Endothelial cell of umbilical vein (primary cell): ENCODE data around the gene OSBPL10. TPM values are rescaled to one million over a fixed set of nuclear protein-coding genes. Genes with fewer than 3 reads are reported as not detected.

ENCODE experiments used
- BruUV-seq: library from RNA; stranded (reverse); fragments of 400-500 nt; replicated peaks from 2 replicates; lab custom pipeline; 2021; lab: Mats Ljungman, UMichigan
- CTCF ChIA-PET: fragments of 300-600, 350-600 bp; sonication (Branson Sonifier 250); formaldehyde crosslinking; loops from one replicate; lab custom pipeline; 2021; ENCODE audit warnings: antibody characterized with exemption, inconsistent platforms; lab: Charles Lee
- POLR2A ChIA-PET: fragments of 300-600, 350-600 bp; sonication (Branson Sonifier 250); formaldehyde crosslinking; loops from one replicate; lab custom pipeline; 2021; ENCODE audit warnings: antibody characterized with exemption, inconsistent platforms; lab: Charles Lee
- DNase-seq: peaks from one replicate; pipeline ENCODE4 v3.0.0-alpha.2; 2011; ENCODE audit warnings: low read depth, low spot score
- FAIRE-seq: peaks from 2 replicates; lab custom pipeline; 2011; peaks lifted over from hg19 to GRCh38; lab: Jason Lieb, UNC
- H2AFZ ChIP-seq: 2 replicates; pipeline ENCODE4 v1.6.0; 2012; ENCODE audit warnings: low read depth, low read length, control low read depth, inconsistent platforms
- H3K27ac ChIP-seq: 2 replicates; pipeline ENCODE4 v1.5.1; 2011; ENCODE audit warnings: low read depth, mild to moderate bottlenecking, control low read depth, low read length, moderate library complexity; ENCODE audit not compliant: insufficient read depth
- H3K27me3 ChIP-seq, 2 experiments: 2 replicates each; pipeline versions ENCODE4 v1.6.0 to v1.6.1; 2011; ENCODE audit warnings: low read length in 2 of 2, mixed read lengths in 1 of 2; ENCODE audit not compliant: control insufficient read depth in 2 of 2, insufficient read depth in 2 of 2
- H3K36me3 ChIP-seq, 2 experiments: 2 replicates in 1 of 2; 3 replicates in 1 of 2; pipeline ENCODE4 v1.5.1; 2011; ENCODE audit warnings: low read length in 2 of 2, mild to moderate bottlenecking in 1 of 2, moderate library complexity in 1 of 2; ENCODE audit not compliant: control insufficient read depth in 2 of 2, insufficient read depth in 2 of 2; ENCODE audit errors: extremely low read depth in 1 of 2
- H3K4me1 ChIP-seq: 3 replicates; pipeline ENCODE4 v1.5.1; 2011; ENCODE audit warnings: mild to moderate bottlenecking, low read length; ENCODE audit not compliant: control insufficient read depth, insufficient read depth; ENCODE audit errors: extremely low read depth
- H3K4me2 ChIP-seq: 2 replicates; pipeline ENCODE4 v1.6.1; 2011; ENCODE audit warnings: low read length, control low read depth, mixed read lengths; ENCODE audit not compliant: insufficient read depth
- H3K4me3 ChIP-seq, 3 experiments: fragments of 200-600 bp in 1 of 3; sonication (generic), shearing (Covaris generic) in 1 of 3; replicated peaks in 1 of 3; 2 replicates each; pipeline ENCODE4 v1.5.1; 2011 to 2016; ENCODE audit warnings: control low read depth in 3 of 3, low read length in 3 of 3, mild to moderate bottlenecking in 2 of 3, inconsistent platforms in 1 of 3, low read depth in 1 of 3, moderate library complexity in 1 of 3; ENCODE audit not compliant: insufficient read depth in 1 of 3
- H3K79me2 ChIP-seq: 2 replicates; pipeline ENCODE4 v1.6.0; 2012; ENCODE audit warnings: low read length, inconsistent platforms; ENCODE audit not compliant: control insufficient read depth, insufficient read depth
- H3K9ac ChIP-seq: replicated peaks from 2 replicates; pipeline ENCODE3; 2011; ENCODE audit warnings: low read length, control low read depth; ENCODE audit not compliant: insufficient read depth; ENCODE audit errors: extremely low read depth
- H3K9me1 ChIP-seq: replicated peaks from 3 replicates; pipeline ENCODE4 v1.6.0; 2011; ENCODE audit warnings: mild to moderate bottlenecking, low read length; ENCODE audit not compliant: control insufficient read depth, insufficient read depth; ENCODE audit errors: extremely low read depth
- H3K9me3 ChIP-seq: replicated peaks from 2 replicates; pipeline ENCODE4 v1.5.1; 2012; ENCODE audit warnings: low read length, inconsistent platforms; ENCODE audit not compliant: control insufficient read depth, insufficient read depth
- H4K20me1 ChIP-seq: replicated peaks from 2 replicates; pipeline ENCODE3; 2011; ENCODE audit warnings: mild to moderate bottlenecking, low read length; ENCODE audit not compliant: control insufficient read depth, insufficient read depth; ENCODE audit errors: extremely low read depth
- EZH2 ChIP-seq: IDR thresholded peaks from 2 replicates; pipeline ENCODE4 v1.6.1; 2012; ENCODE audit warnings: borderline replicate concordance, low read depth, mild to moderate bottlenecking, moderate library complexity, low read length, inconsistent platforms; ENCODE audit not compliant: severe bottlenecking
- FOS ChIP-seq: IDR thresholded peaks from 2 replicates; pipeline ENCODE4 v1.6.1; 2011; ENCODE audit warnings: mild to moderate bottlenecking, low read length, moderate library complexity, borderline replicate concordance; ENCODE audit not compliant: insufficient read depth
- GATA2 ChIP-seq: IDR thresholded peaks from 2 replicates; pipeline ENCODE4 v1.7.0; 2011; ENCODE audit warnings: low read depth, mild to moderate bottlenecking, moderate library complexity, mixed read lengths, low read length; ENCODE audit not compliant: insufficient read length, insufficient read depth
- JUN ChIP-seq: IDR thresholded peaks from 2 replicates; pipeline ENCODE4 v1.6.1; 2011; ENCODE audit warnings: borderline replicate concordance, low read depth; ENCODE audit not compliant: insufficient read length, insufficient read depth
- MYC ChIP-seq: IDR thresholded peaks from one replicate; pipeline ENCODE4 v1.6.1; 2011; ENCODE audit warnings: mild to moderate bottlenecking, low read depth, low read length
- POLR2A ChIP-seq: IDR thresholded peaks from 2 replicates; pipeline ENCODE4 v1.6.1; 2012; ENCODE audit warnings: low read depth, mild to moderate bottlenecking, control low read depth, low read length
- POLR2AphosphoS5 ChIP-seq: IDR thresholded peaks from 2 replicates; pipeline ENCODE4 v1.6.1; 2012; ENCODE audit warnings: low read depth, mild to moderate bottlenecking, control low read depth, low read length, moderate library complexity; ENCODE audit not compliant: insufficient read depth
- dilution Hi-C: fragments of 300-500 bp; cut with MboI; formaldehyde crosslinking; loops from one replicate; pipeline ENCODE4 v1.15.0; 2019; ENCODE audit warnings: low sequenced_read_pairs; ENCODE audit not compliant: extremely low pct_ligation_motif_present
- intact Hi-C: fragments of 100-400 bp; cut with micrococcal nuclease; formaldehyde crosslinking; loops from one replicate; pipeline ENCODE4 v1.10.0; 2022
- polyA plus RNA-seq, 4 experiments: library from polyadenylated mRNA; depleted of rRNA in 3 of 4; stranded (reverse) in 3 of 4; unstranded in 1 of 4; fragments of >200 nt; gene quantifications; 2 replicates each; pipeline versions ENCODE4 v1.2.1 to v1.2.3, GENCODE V29; 2011 to 2012; ENCODE audit warnings: missing spikeins in 1 of 4
- total RNA-seq: library from RNA; stranded (reverse); gene quantifications from 2 replicates; pipeline ENCODE4 v1.2.3, GENCODE V29; 2021
- TF ChIP-seq, protein P1 (sequence below), 2 donors: IDR thresholded peaks; 1 replicate in 1 of 2; 2 replicates in 1 of 2; pipeline ENCODE4 v1.5.1; 2011; ENCODE audit warnings: low read length in 2 of 2, mild to moderate bottlenecking in 2 of 2, moderate library complexity in 2 of 2, control low read depth in 1 of 2, inconsistent platforms in 1 of 2, low read depth in 1 of 2; ENCODE audit not compliant: insufficient read depth in 1 of 2; ENCODE audit errors: extremely low read depth in 1 of 2
- TF ChIP-seq, protein P2 (sequence below): IDR thresholded peaks from 2 replicates; pipeline ENCODE4 v1.6.1; 2011; ENCODE audit not compliant: insufficient read depth, insufficient read length

OSBPL10 gene
- total and polyA plus RNA-seq, 2 donors (not counting 3 experiments of a cell fraction or from before 2014, with no cell fraction given): 10.8 to 47.6 TPM

DNA sequence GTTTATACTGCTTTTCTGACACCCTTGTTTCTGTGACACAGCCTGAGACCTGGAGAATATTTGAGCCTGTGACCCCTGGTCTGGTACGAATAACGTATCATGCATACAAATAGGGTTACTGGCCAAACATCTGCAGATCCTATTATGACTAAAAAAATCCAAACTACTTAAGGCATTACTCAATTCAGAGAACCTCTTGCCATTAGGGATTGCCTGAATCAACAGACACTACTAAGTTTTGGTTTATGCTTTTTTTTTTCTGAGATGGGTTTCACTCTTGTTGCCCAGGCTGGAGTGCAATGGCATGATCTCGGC is 35.4 kb downstream of the OSBPL10 start:
- no peaks in the 10 kb centered on the region for H3K9me1 ChIP-seq
- H3K4me1 ChIP-seq: peaks cover 5% of the 10 kb centered on the region
- POLR2A ChIA-PET: no interaction called here
- no peak overlapping the region for H3K4me3 ChIP-seq
- CTCF ChIA-PET: no interaction called here
- no peaks in the 10 kb centered on the region for H3K27me3 ChIP-seq
- no peak overlapping the region for H3K27ac ChIP-seq
- no peaks in the 10 kb centered on the region for H4K20me1 ChIP-seq
- no peak for FAIRE-seq
- dilution Hi-C loops: no loop called here
- no peak overlapping the region for H2AFZ ChIP-seq
- no peaks in the 10 kb centered on the region for H3K9me3 ChIP-seq
- H3K36me3 ChIP-seq: no peaks in the 10 kb centered on the region
- DNase-seq: no peak
- intact Hi-C loops: no loop called here
- H3K4me2 ChIP-seq: no peak overlapping the region
- no TSS peak for BruUV-seq
- TF ChIP-seq, protein P1, sequence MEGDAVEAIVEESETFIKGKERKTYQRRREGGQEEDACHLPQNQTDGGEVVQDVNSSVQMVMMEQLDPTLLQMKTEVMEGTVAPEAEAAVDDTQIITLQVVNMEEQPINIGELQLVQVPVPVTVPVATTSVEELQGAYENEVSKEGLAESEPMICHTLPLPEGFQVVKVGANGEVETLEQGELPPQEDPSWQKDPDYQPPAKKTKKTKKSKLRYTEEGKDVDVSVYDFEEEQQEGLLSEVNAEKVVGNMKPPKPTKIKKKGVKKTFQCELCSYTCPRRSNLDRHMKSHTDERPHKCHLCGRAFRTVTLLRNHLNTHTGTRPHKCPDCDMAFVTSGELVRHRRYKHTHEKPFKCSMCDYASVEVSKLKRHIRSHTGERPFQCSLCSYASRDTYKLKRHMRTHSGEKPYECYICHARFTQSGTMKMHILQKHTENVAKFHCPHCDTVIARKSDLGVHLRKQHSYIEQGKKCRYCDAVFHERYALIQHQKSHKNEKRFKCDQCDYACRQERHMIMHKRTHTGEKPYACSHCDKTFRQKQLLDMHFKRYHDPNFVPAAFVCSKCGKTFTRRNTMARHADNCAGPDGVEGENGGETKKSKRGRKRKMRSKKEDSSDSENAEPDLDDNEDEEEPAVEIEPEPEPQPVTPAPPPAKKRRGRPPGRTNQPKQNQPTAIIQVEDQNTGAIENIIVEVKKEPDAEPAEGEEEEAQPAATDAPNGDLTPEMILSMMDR (IDR thresholded peaks at IDR 0.05; ENCODE audit: extremely low read depth in 1 of 2, insufficient read depth in 1 of 2, low read depth in 1 of 2, low read length in 2 of 2): no peak
- no peak for TF ChIP-seq POLR2AphosphoS5
- TF ChIP-seq, protein P2, sequence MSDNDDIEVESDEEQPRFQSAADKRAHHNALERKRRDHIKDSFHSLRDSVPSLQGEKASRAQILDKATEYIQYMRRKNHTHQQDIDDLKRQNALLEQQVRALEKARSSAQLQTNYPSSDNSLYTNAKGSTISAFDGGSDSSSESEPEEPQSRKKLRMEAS: no peak
- TF ChIP-seq POLR2A: no peak
- no peak for TF ChIP-seq JUN
- no peak for TF ChIP-seq MYC
- TF ChIP-seq GATA2: no peak
- no peak for TF ChIP-seq EZH2
- TF ChIP-seq FOS: no peak
- H3K9ac ChIP-seq: no peak overlapping the region
- peaks cover 10% of the 10 kb centered on the region for H3K79me2 ChIP-seq
